K562 (cell line): ENCODE data around the gene LAMB4. TPM values are rescaled to one million over a fixed set of nuclear protein-coding genes. Genes with fewer than 3 reads are reported as not detected.
A peak's percentile ranks its signal among the peaks of the same experiment; 100 is the strongest.

ENCODE experiments used
- ARNT ChIP-seq, 2 experiments: fragments of 450-650 bp; IDR thresholded peaks; 2 replicates each; pipeline ENCODE4 v1.6.1; 2016; ENCODE audit warnings: mild to moderate bottlenecking in 1 of 2
- DACH1 ChIP-seq: fragments of 450-650 bp; IDR thresholded peaks from 2 replicates; pipeline ENCODE4 v1.6.1; 2018; ENCODE audit not compliant: partially characterized antibody
- EGR1 ChIP-seq: fragments of 450-650 bp; conservative IDR thresholded peaks from 2 replicates; pipeline ENCODE4 v1.6.1; 2017; ENCODE audit warnings: mild to moderate bottlenecking
- GABPB1 ChIP-seq: sonication (generic); formaldehyde crosslinking; IDR thresholded peaks from 2 replicates; pipeline ENCODE4 v1.8.0; 2022; ENCODE audit warnings: mild to moderate bottlenecking, missing genetic modification reagents
- GATA2 ChIP-seq: sonication (generic); formaldehyde crosslinking; IDR thresholded peaks from 2 replicates; pipeline ENCODE4 v1.4.0; 2020; ENCODE audit warnings: mild to moderate bottlenecking, missing genetic modification reagents
- HOMEZ ChIP-seq: fragments of 250-450 bp; sonication (Bioruptor Pico); IDR thresholded peaks from 2 replicates; pipeline ENCODE4 v1.4.0; 2020; ENCODE audit warnings: mild to moderate bottlenecking, moderate library complexity
- KDM5B ChIP-seq: fragments of 200-600 bp; sonication (generic); IDR thresholded peaks from 2 replicates; pipeline ENCODE4 v1.6.1; 2012; ENCODE audit warnings: low read depth, mild to moderate bottlenecking, moderate library complexity, low read length, control low read depth, inconsistent platforms; ENCODE audit not compliant: insufficient replicate concordance
- NR0B1 ChIP-seq: fragments of 450-650 bp; IDR thresholded peaks from one replicate; pipeline ENCODE4 v1.6.1; 2018; ENCODE audit warnings: mild to moderate bottlenecking, moderate library complexity; ENCODE audit not compliant: partially characterized antibody
- POLR2AphosphoS5 ChIP-seq: IDR thresholded peaks from 2 replicates; pipeline ENCODE4 v1.6.1; 2011; ENCODE audit warnings: mild to moderate bottlenecking, low read depth, low read length, moderate library complexity; ENCODE audit not compliant: control insufficient read depth, insufficient read depth
- RBM39 ChIP-seq: fragments of 200-400 bp; formaldehyde crosslinking; optimal IDR thresholded peaks from 2 replicates; pipeline ENCODE3; 2018; ENCODE audit warnings: low read depth, low read length
- SNIP1 ChIP-seq: fragments of 450-650 bp; IDR thresholded peaks from 2 replicates; pipeline ENCODE4 v1.7.1; 2017; ENCODE audit warnings: low read depth, mild to moderate bottlenecking
- STAT6 ChIP-seq: sonication (generic); formaldehyde crosslinking; IDR thresholded peaks from 2 replicates; pipeline ENCODE4 v1.8.1; 2023; ENCODE audit warnings: mild to moderate bottlenecking, missing genetic modification reagents
- TCF3 ChIP-seq: sonication (generic); formaldehyde crosslinking; IDR thresholded peaks from 2 replicates; pipeline ENCODE4 v1.4.0; 2020; ENCODE audit warnings: mild to moderate bottlenecking, missing genetic modification reagents
- TCF7 ChIP-seq: sonication (generic); IDR thresholded peaks from 2 replicates; pipeline ENCODE4 v1.6.1; 2016; ENCODE audit warnings: antibody characterized with exemption, borderline replicate concordance
- ZBTB17 ChIP-seq: fragments of 450-650 bp; formaldehyde crosslinking; IDR thresholded peaks from 2 replicates; pipeline ENCODE4 v1.4.0; 2020; ENCODE audit warnings: mild to moderate bottlenecking
- ZNF165 ChIP-seq: fragments of 250-450 bp; sonication (Bioruptor Pico); IDR thresholded peaks from 2 replicates; pipeline ENCODE4 v1.4.0; 2020; ENCODE audit warnings: borderline replicate concordance
- ZNF609 ChIP-seq: sonication (generic); formaldehyde crosslinking; IDR thresholded peaks from 2 replicates; pipeline ENCODE4 v1.8.1; 2023; ENCODE audit warnings: missing genetic modification reagents, mild to moderate bottlenecking, borderline replicate concordance
- polyA plus RNA-seq, 8 experiments: library from polyadenylated mRNA; depleted of rRNA in 4 of 8; stranded (reverse) in 5 of 8; unstranded in 3 of 8; fragments of >200 nt; fragmentation: Nextera tagmentation in 2 of 8; fragmentation: Illumina TruSeq in 1 of 8; extraction: Ambion mirVana in 2 of 8; extraction: Trizol in 1 of 8; gene quantifications; 2 replicates each; pipeline versions ENCODE4 v1.2.1 to v1.2.3, GENCODE V29; 2011 to 2014; ENCODE audit warnings: inconsistent platforms in 1 of 8, missing spikeins in 1 of 8
- total RNA-seq, 7 experiments: library from RNA; depleted of rRNA in 6 of 7; stranded (reverse); fragments of >200 nt in 6 of 7; fragmentation: Illumina TruSeq in 2 of 7; extraction: Trizol in 2 of 7; gene quantifications; 2 replicates each; pipeline versions ENCODE4 v1.2.1 to v1.2.3, GENCODE V29; 2011 to 2021; ENCODE audit warnings: low replicate concordance in 1 of 7

The LAMB4 gene
- total and polyA plus RNA-seq, 9 of the 15 experiments (the other 6 are each of a cell fraction or from before 2014, with no cell fraction given), result 0.06 to 0.13 (median 0.07) TPM; not detected in 6

GRCh38 chr7:108090791-108091460 is 39.2 kb downstream of the LAMB4 start (continued):
- TF ChIP-seq POLR2AphosphoS5, result no peak
- TF ChIP-seq SNIP1, result no peak
- TF ChIP-seq ZNF165 (CRISPR knock-in tag), result no peak
- TF ChIP-seq TCF7, result no peak
- peak; percentile 25 for TF ChIP-seq DACH1
- no peak for TF ChIP-seq EGR1
- no peak for TF ChIP-seq ARNT (IDR thresholded peaks at IDR 0.05)
- peak; percentile 83 for TF ChIP-seq TCF3 (CRISPR knock-in tag)
- no peak for TF ChIP-seq ZNF609
- peak; percentile 23; the same call in 1 of the 2 replicates for TF ChIP-seq GATA2
- TF ChIP-seq NR0B1, result no peak
- no peak for TF ChIP-seq ZBTB17 (CRISPR knock-in tag)
- TF ChIP-seq RBM39, result no peak
- TF ChIP-seq STAT6 (CRISPR knock-in tag), result no peak
- no peak for TF ChIP-seq KDM5B
- TF ChIP-seq HOMEZ, result no peak
- TF ChIP-seq GABPB1 (CRISPR knock-in tag), result no peak
